ENCODE data around the gene TOX2.

Gene TOX2

DNA sequence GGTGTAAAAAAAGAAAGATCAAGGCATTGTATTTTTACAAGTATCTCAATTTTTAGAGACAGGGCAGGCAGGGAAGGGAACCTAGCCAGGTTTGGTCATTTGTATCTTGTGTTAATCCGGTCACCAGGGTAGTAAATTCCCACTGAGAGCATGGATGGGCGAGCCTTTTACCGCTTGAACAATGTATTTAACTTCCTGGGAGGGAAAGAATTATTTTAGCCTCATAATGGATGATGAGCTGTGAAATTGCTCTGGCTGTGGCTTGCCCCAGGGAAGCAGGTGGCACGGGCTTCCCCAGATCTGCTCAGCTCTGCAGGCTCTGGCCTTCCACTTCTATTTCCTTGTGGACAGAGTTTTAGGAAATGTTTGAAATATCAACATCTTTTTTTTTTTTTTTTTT lies 72.9 kb downstream of the TOX2 start:
- DNase-seq (ENCODE audit: low read depth): no peak
- no peak overlapping the region for H3K4me3 ChIP-seq (ENCODE audit: low read length)
- TF ChIP-seq, protein P1, sequence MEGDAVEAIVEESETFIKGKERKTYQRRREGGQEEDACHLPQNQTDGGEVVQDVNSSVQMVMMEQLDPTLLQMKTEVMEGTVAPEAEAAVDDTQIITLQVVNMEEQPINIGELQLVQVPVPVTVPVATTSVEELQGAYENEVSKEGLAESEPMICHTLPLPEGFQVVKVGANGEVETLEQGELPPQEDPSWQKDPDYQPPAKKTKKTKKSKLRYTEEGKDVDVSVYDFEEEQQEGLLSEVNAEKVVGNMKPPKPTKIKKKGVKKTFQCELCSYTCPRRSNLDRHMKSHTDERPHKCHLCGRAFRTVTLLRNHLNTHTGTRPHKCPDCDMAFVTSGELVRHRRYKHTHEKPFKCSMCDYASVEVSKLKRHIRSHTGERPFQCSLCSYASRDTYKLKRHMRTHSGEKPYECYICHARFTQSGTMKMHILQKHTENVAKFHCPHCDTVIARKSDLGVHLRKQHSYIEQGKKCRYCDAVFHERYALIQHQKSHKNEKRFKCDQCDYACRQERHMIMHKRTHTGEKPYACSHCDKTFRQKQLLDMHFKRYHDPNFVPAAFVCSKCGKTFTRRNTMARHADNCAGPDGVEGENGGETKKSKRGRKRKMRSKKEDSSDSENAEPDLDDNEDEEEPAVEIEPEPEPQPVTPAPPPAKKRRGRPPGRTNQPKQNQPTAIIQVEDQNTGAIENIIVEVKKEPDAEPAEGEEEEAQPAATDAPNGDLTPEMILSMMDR (conservative IDR thresholded peaks at IDR 0.05; ENCODE audit: low read depth, low read length): no peak

GRCh38 chr20:43988451-43988850 lies 73.8 kb downstream of the TOX2 start:
- no peak for DNase-seq (ENCODE audit: low read depth)
- no peak overlapping the region for H3K4me3 ChIP-seq (ENCODE audit: low read length)
- TF ChIP-seq, protein P1 (conservative IDR thresholded peaks at IDR 0.05; ENCODE audit: low read depth, low read length): no peak

DNA sequence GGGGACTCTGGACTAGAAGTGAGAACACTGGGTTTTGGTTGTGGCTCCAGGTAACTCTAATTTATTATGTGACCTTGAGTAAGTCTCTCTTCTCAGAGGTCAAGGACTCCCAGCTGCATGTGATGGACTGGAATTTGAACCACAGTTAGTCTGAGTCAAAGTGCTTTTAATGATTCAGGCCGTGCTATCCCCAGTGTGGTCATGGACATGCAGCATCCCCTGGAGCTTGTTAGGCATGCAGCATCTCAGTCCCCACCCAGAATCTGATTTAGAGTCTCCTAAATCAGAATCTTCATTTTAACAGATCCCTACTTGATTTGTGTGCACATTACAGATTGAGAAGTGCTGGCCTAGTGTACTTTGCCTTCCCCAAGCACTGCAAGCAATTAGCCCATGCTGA lies 74.2 kb downstream of the TOX2 start:
- TF ChIP-seq, protein P1 (conservative IDR thresholded peaks at IDR 0.05; ENCODE audit: low read depth, low read length): no peak
- DNase-seq (ENCODE audit: low read depth): no peak
- H3K4me3 ChIP-seq (ENCODE audit: low read length): no peak overlapping the region

DNA sequence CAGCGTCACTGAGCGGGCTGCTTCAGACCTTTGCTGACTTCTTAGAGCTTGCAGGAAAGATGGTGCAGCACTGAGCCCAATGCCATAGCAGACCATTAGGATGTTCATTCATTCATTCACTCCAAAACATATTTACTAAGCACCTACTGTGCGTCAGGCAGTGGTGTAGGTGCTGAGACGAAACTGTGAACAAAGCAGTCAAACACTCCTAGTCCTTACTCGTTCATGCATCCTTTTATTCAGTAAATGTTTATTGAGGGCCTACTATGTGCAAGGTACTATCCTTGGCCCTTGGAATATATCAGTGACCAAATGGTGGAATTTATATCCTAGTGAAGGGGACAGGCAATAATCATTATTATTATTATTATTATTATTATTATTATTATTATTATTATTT lies 76.6 kb downstream of the TOX2 start:
- TF ChIP-seq, protein P1 (conservative IDR thresholded peaks at IDR 0.05; ENCODE audit: low read depth, low read length): no peak
- DNase-seq (ENCODE audit: low read depth): no peak
- H3K4me3 ChIP-seq (ENCODE audit: low read length): no peak overlapping the region

DNA sequence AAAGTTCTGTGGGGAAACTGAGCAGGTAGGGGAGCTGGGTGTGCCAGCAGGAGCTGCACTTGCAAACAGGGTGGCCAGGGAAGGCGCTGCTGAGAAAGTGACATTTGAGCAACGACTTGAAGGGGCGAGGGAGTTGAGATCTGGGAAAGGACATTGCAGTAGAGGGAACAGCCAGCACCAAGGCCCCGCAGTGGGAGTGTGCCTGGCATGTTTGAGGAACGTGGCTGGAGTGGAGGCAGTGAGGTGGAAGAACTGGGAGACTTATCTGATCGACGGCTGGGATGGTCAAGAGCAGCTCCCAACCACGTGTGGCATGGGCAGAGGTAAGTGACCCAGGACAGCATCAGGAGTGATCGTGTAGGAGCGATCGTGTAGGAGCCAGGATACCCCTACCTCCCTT lies 77.3 kb downstream of the TOX2 start:
- TF ChIP-seq, protein P1 (conservative IDR thresholded peaks at IDR 0.05; ENCODE audit: low read depth, low read length): no peak
- no peak overlapping the region for H3K4me3 ChIP-seq (ENCODE audit: low read length)
- DNase-seq (ENCODE audit: low read depth): no peak

DNA sequence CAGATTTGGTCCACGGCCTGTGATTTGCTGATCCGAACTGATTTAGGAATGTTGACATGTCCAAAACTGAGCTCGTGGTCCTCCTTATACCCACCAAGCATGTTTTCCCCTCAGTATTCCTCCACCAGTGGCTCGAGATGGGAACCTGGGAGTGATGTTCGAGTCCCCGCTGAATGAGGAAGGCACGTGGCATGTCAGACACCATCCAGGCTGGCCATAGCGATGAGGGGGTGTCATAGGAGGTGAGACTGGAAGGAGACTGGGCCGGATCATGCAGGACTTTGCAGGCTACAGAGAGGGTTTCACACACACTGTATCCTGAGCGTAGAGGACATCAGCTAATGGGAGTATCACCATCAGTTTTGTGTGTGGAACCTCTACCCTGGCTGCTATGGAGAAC lies 78.2 kb downstream of the TOX2 start:
- TF ChIP-seq, protein P1 (conservative IDR thresholded peaks at IDR 0.05; ENCODE audit: low read depth, low read length): no peak
- DNase-seq (ENCODE audit: low read depth): no peak
- no peak overlapping the region for H3K4me3 ChIP-seq (ENCODE audit: low read length)

DNA sequence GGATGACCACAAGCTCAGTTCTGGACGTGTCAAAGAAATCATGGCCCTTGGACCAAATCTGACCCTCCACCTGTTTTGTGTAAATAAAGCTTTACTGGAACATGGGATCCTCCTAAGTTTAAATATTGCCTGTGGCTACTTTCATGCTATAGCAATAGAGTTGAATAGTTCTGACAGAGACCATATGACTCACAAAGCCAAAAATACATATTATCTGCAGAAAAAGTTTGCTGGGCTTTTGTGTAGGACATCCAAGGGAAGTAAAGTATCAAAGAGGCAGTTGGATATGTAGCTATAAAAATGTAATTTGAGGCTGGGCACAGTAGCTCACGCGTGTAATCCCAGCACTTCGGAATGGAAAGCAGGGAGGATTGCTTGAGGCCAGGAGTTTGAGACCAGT lies 78.9 kb downstream of the TOX2 start:
- H3K4me3 ChIP-seq (ENCODE audit: low read length): no peak overlapping the region
- TF ChIP-seq, protein P1 (conservative IDR thresholded peaks at IDR 0.05; ENCODE audit: low read depth, low read length): no peak
- DNase-seq (ENCODE audit: low read depth): no peak
